ENCODE results near the gene TBR1. TPM values are rescaled to one million over a fixed set of nuclear protein-coding genes. Genes with fewer than 3 reads are reported as not detected.

Gene TBR1
- total RNA-seq, 1 donor from 2014 or later = not detected

DNA sequence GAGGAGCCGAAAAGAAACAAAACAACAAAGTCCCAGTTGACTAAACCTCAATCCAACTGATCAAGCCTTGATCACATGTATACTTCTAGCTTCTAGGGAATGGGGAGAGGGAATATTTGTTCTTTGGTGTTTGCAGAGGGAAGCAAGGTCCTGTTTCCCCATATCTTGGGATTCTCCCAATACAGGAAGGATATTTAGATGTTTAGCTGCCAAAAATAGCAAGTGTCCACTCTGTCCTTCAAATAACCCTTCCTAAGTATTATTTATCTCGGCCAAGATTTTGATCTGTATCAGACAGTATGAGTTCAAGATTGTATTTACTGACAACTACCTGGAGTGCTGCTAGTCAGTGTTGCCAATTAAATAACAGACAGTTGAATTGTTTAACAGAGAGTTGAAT is 55.5 kb downstream of the TBR1 start:
- no peaks in the 10 kb centered on the region for H3K4me1 Mint-ChIP-seq (ENCODE audit: low read depth, unreplicated experiment)
- peaks cover 4% of the 10 kb centered on the region for H3K36me3 Mint-ChIP-seq (ENCODE audit: unreplicated experiment)
- H3K27ac Mint-ChIP-seq (ENCODE audit: unreplicated experiment) = no peak overlapping the region
- TF ChIP-seq, protein P1, sequence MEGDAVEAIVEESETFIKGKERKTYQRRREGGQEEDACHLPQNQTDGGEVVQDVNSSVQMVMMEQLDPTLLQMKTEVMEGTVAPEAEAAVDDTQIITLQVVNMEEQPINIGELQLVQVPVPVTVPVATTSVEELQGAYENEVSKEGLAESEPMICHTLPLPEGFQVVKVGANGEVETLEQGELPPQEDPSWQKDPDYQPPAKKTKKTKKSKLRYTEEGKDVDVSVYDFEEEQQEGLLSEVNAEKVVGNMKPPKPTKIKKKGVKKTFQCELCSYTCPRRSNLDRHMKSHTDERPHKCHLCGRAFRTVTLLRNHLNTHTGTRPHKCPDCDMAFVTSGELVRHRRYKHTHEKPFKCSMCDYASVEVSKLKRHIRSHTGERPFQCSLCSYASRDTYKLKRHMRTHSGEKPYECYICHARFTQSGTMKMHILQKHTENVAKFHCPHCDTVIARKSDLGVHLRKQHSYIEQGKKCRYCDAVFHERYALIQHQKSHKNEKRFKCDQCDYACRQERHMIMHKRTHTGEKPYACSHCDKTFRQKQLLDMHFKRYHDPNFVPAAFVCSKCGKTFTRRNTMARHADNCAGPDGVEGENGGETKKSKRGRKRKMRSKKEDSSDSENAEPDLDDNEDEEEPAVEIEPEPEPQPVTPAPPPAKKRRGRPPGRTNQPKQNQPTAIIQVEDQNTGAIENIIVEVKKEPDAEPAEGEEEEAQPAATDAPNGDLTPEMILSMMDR (IDR thresholded peaks at IDR 0.05; ENCODE audit: partially characterized antibody, unreplicated experiment) = no peak
- DNase-seq = no peak
- H3K9me3 Mint-ChIP-seq (ENCODE audit: unreplicated experiment) = peaks cover 2% of the 10 kb centered on the region
- no peaks in the 10 kb centered on the region for H3K27me3 Mint-ChIP-seq (ENCODE audit: unreplicated experiment)
- H3K4me3 Mint-ChIP-seq (ENCODE audit: unreplicated experiment) = no peak overlapping the region

DNA sequence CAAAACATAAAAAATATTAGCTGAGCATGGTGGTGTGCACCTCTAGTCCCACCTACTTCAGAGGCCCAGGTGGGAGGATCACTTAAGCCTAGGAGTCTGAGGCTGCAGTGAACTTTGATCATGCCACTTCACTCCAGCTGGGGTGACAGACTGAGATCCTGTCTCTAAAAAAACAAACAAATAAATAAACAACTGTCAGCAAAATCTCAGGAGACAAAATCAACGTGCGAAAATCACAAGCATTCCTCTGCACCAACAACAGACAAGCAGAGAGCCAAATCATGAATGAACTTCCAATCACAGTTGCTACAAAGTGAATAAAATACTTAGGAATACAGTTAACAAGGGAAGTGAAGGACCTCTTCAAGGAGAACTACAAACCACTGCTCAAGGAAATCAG is 58.8 kb downstream of the TBR1 start:
- peaks cover 2% of the 10 kb centered on the region for H3K27me3 Mint-ChIP-seq (ENCODE audit: unreplicated experiment)
- peaks cover 8% of the 10 kb centered on the region for H3K36me3 Mint-ChIP-seq (ENCODE audit: unreplicated experiment)
- peaks cover 2% of the 10 kb centered on the region for H3K9me3 Mint-ChIP-seq (ENCODE audit: unreplicated experiment)
- TF ChIP-seq, protein P1 (IDR thresholded peaks at IDR 0.05; ENCODE audit: partially characterized antibody, unreplicated experiment) = no peak
- DNase-seq = no peak
- H3K27ac Mint-ChIP-seq (ENCODE audit: unreplicated experiment) = no peak overlapping the region
- H3K4me3 Mint-ChIP-seq (ENCODE audit: unreplicated experiment) = no peak overlapping the region
- H3K4me1 Mint-ChIP-seq (ENCODE audit: low read depth, unreplicated experiment) = no peaks in the 10 kb centered on the region

Other genes with a start within 250 kb of the TBR1 start
- 70.6 TPM for gene PSMD14, start 107.9 kb upstream of the TBR1 start, total RNA-seq (ENCODE audit: unreplicated experiment)
- 0.34 TPM for gene SLC4A10, start 208.1 kb downstream of the TBR1 start, total RNA-seq (ENCODE audit: unreplicated experiment)

Measured in glutamatergic neuron (in vitro differentiated cells).